ENCODE results near the gene NATD1. TPM values are rescaled to one million over a fixed set of nuclear protein-coding genes. Genes with fewer than 3 reads are reported as not detected.

NATD1 gene
- total and polyA plus RNA-seq, 9 of the 15 experiments (the other 6 are each of a cell fraction or from before 2014, with no cell fraction given), result 0.24 to 5.4 (median 1.6) TPM

DNA sequence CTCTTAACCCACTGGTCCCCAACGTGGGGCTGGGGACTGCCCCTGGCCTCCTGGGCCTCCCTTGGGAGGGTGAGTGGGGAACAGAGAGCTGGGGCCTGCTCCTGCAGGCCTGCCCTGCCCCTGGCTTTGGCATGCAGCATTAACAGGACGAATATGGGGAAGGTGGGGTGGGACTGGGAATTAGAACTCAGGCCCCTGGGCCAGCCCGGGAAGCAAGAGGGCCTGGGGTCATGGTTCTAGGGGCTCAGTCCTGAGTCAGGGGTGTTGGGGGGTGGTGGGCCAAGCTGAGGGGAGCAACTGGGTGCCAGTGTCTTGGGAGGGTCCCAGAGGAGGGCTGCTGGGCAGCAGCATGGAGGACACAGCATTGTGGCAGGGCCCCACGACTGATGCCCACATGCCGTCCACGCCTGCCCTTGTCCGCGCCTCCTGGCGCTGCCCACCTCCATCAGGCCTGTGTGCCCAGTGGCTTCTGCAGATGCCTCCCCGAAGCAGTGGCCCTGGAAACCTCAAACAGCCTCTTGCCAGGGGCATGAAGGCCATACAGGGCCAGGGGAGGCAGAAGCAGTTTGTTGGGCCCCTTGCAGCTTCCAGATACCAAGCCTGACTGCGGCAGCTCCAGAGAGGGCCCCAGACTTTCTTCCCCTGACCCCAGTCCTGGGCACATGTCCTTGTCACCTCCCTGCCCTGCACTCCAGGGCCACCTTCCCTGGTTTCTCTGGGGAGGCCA lies 36.1 kb upstream of the NATD1 start:
- Histone ChIP-seq H3K27ac (ENCODE audit: extremely low read depth, low read depth, low read length) (no peak overlapping the region), H3K36me3 (ENCODE audit: control insufficient read depth, insufficient read depth, low read length) (no peaks in the 10 kb centered on the region), H3K27me3 (ENCODE audit: control insufficient read depth in 2 of 2, insufficient read depth in 2 of 2, low read length in 2 of 2) (no peaks in the 10 kb centered on the region), H3K9ac (ENCODE audit: insufficient read depth in 1 of 2, low read depth in 2 of 2, low read length in 2 of 2) (no peak overlapping the region; a peak in 1 of 4 replicates), H3K4me1 (replicated peaks in 1 of 2; ENCODE audit: control insufficient read depth in 2 of 2, insufficient read depth in 2 of 2, low read length in 2 of 2) (peaks cover 17 to 71% of the 10 kb centered on the region in 2 experiments; a peak in 4 of 5 replicates), H2AFZ (ENCODE audit: low read depth, low read length) (no peak overlapping the region), H3K79me2 (ENCODE audit: control insufficient read depth, insufficient read depth, low read length) (peaks cover 41% of the 10 kb centered on the region), H4K20me1 (replicated peaks; ENCODE audit: control insufficient read depth, insufficient read depth, low read length) (peaks cover 3% of the 10 kb centered on the region; the same call in 1 of the 2 replicates), H3K9me1 (ENCODE audit: control insufficient read depth, insufficient read depth, low read length) (no peaks in the 10 kb centered on the region), H3K4me2 (ENCODE audit: insufficient read depth, low read length) (no peak overlapping the region), H3K4me3 (no peak overlapping the region), H3K9me3 (replicated peaks; ENCODE audit: control insufficient read depth, insufficient read depth, low read depth, low read length) (no peaks in the 10 kb centered on the region)
- ChIA-PET CTCF (ENCODE audit: low intra/inter-chr PET ratio) (no interaction called here), POLR2A (interaction anchor here (0.6 to 0.9 kb wide), 2 partner anchors 16 to 155 kb away, joined by 3 to 4 read pairs; no protein-coding TSS in a partner anchor)
- BruUV-seq (replicated peaks), result no TSS peak
- DNase-seq (ENCODE audit: extremely low read depth in 1 of 4, low spot score in 3 of 4) (no peak), FAIRE-seq (no peak), ATAC-seq (no peak)
- in situ Hi-C loops (cut with MboI), result loop anchor here (25.0 kb wide), 1 partner anchor 773 kb away; no protein-coding TSS in a partner anchor
- TF ChIP-seq SUPT5H (IDR thresholded peaks at IDR 0.05), result no peak
- TF ChIP-seq, protein P1, sequence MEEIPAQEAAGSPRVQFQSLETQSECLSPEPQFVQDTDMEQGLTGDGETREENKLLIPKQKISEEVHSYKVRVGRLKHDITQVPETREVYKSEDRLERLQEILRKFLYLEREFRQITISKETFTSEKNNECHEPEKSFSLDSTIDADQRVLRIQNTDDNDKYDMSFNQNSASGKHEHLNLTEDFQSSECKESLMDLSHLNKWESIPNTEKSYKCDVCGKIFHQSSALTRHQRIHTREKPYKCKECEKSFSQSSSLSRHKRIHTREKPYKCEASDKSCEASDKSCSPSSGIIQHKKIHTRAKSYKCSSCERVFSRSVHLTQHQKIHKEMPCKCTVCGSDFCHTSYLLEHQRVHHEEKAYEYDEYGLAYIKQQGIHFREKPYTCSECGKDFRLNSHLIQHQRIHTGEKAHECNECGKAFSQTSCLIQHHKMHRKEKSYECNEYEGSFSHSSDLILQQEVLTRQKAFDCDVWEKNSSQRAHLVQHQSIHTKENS (CRISPR knock-in tag; IDR thresholded peaks at IDR 0.05), result no peak
- no peak for TF ChIP-seq BRF2 (IDR thresholded peaks at IDR 0.05; ENCODE audit: borderline replicate concordance, insufficient read depth, insufficient read length)
- TF ChIP-seq PURB (CRISPR knock-in tag; IDR thresholded peaks at IDR 0.05; ENCODE audit: low read depth), result no peak
- WGBS (ENCODE audit: insufficient coverage, low coverage, missing lambda C conversion rate), result 72% methylated on average over 4 of the region's 11 CpGs
- intact Hi-C loops (cut with micrococcal nuclease), result no loop called here

All from K562 (cell line).